Endothelial cell of umbilical vein (primary cell): ENCODE measurements around the gene HLA-DQA1. TPM values are rescaled to one million over a fixed set of nuclear protein-coding genes. Genes with fewer than 3 reads are reported as not detected.

Experiments used
- BruUV-seq: library from RNA; stranded (reverse); fragments of 400-500 nt; replicated peaks from 2 replicates; lab custom pipeline; 2021; lab: Mats Ljungman, UMichigan
- CTCF ChIA-PET: fragments of 300-600, 350-600 bp; sonication (Branson Sonifier 250); formaldehyde crosslinking; loops from one replicate; lab custom pipeline; 2021; ENCODE audit warnings: antibody characterized with exemption, inconsistent platforms; lab: Charles Lee
- POLR2A ChIA-PET: fragments of 300-600, 350-600 bp; sonication (Branson Sonifier 250); formaldehyde crosslinking; loops from one replicate; lab custom pipeline; 2021; ENCODE audit warnings: antibody characterized with exemption, inconsistent platforms; lab: Charles Lee
- DNase-seq: peaks from one replicate; pipeline ENCODE4 v3.0.0-alpha.2; 2011; ENCODE audit warnings: low read depth, low spot score
- FAIRE-seq: peaks from 2 replicates; lab custom pipeline; 2011; peaks lifted over from hg19 to GRCh38; lab: Jason Lieb, UNC
- H2AFZ ChIP-seq: 2 replicates; pipeline ENCODE4 v1.6.0; 2012; ENCODE audit warnings: low read depth, low read length, control low read depth, inconsistent platforms
- H3K27ac ChIP-seq: 2 replicates; pipeline ENCODE4 v1.5.1; 2011; ENCODE audit warnings: low read depth, mild to moderate bottlenecking, control low read depth, low read length, moderate library complexity; ENCODE audit not compliant: insufficient read depth
- H3K27me3 ChIP-seq, 2 experiments: 2 replicates each; pipeline versions ENCODE4 v1.6.0 to v1.6.1; 2011; ENCODE audit warnings: low read length in 2 of 2, mixed read lengths in 1 of 2; ENCODE audit not compliant: control insufficient read depth in 2 of 2, insufficient read depth in 2 of 2
- H3K36me3 ChIP-seq, 2 experiments: 2 replicates in 1 of 2; 3 replicates in 1 of 2; pipeline ENCODE4 v1.5.1; 2011; ENCODE audit warnings: low read length in 2 of 2, mild to moderate bottlenecking in 1 of 2, moderate library complexity in 1 of 2; ENCODE audit not compliant: control insufficient read depth in 2 of 2, insufficient read depth in 2 of 2; ENCODE audit errors: extremely low read depth in 1 of 2
- H3K4me1 ChIP-seq: 3 replicates; pipeline ENCODE4 v1.5.1; 2011; ENCODE audit warnings: mild to moderate bottlenecking, low read length; ENCODE audit not compliant: control insufficient read depth, insufficient read depth; ENCODE audit errors: extremely low read depth
- H3K4me2 ChIP-seq: 2 replicates; pipeline ENCODE4 v1.6.1; 2011; ENCODE audit warnings: low read length, control low read depth, mixed read lengths; ENCODE audit not compliant: insufficient read depth
- H3K4me3 ChIP-seq, 3 experiments: fragments of 200-600 bp in 1 of 3; sonication (generic), shearing (Covaris generic) in 1 of 3; replicated peaks in 1 of 3; 2 replicates each; pipeline ENCODE4 v1.5.1; 2011 to 2016; ENCODE audit warnings: control low read depth in 3 of 3, low read length in 3 of 3, mild to moderate bottlenecking in 2 of 3, inconsistent platforms in 1 of 3, low read depth in 1 of 3, moderate library complexity in 1 of 3; ENCODE audit not compliant: insufficient read depth in 1 of 3
- H3K79me2 ChIP-seq: 2 replicates; pipeline ENCODE4 v1.6.0; 2012; ENCODE audit warnings: low read length, inconsistent platforms; ENCODE audit not compliant: control insufficient read depth, insufficient read depth
- H3K9ac ChIP-seq: replicated peaks from 2 replicates; pipeline ENCODE3; 2011; ENCODE audit warnings: low read length, control low read depth; ENCODE audit not compliant: insufficient read depth; ENCODE audit errors: extremely low read depth
- H3K9me1 ChIP-seq: replicated peaks from 3 replicates; pipeline ENCODE4 v1.6.0; 2011; ENCODE audit warnings: mild to moderate bottlenecking, low read length; ENCODE audit not compliant: control insufficient read depth, insufficient read depth; ENCODE audit errors: extremely low read depth
- H3K9me3 ChIP-seq: replicated peaks from 2 replicates; pipeline ENCODE4 v1.5.1; 2012; ENCODE audit warnings: low read length, inconsistent platforms; ENCODE audit not compliant: control insufficient read depth, insufficient read depth
- H4K20me1 ChIP-seq: replicated peaks from 2 replicates; pipeline ENCODE3; 2011; ENCODE audit warnings: mild to moderate bottlenecking, low read length; ENCODE audit not compliant: control insufficient read depth, insufficient read depth; ENCODE audit errors: extremely low read depth
- EZH2 ChIP-seq: IDR thresholded peaks from 2 replicates; pipeline ENCODE4 v1.6.1; 2012; ENCODE audit warnings: borderline replicate concordance, low read depth, mild to moderate bottlenecking, moderate library complexity, low read length, inconsistent platforms; ENCODE audit not compliant: severe bottlenecking
- FOS ChIP-seq: IDR thresholded peaks from 2 replicates; pipeline ENCODE4 v1.6.1; 2011; ENCODE audit warnings: mild to moderate bottlenecking, low read length, moderate library complexity, borderline replicate concordance; ENCODE audit not compliant: insufficient read depth
- GATA2 ChIP-seq: IDR thresholded peaks from 2 replicates; pipeline ENCODE4 v1.7.0; 2011; ENCODE audit warnings: low read depth, mild to moderate bottlenecking, moderate library complexity, mixed read lengths, low read length; ENCODE audit not compliant: insufficient read length, insufficient read depth
- JUN ChIP-seq: IDR thresholded peaks from 2 replicates; pipeline ENCODE4 v1.6.1; 2011; ENCODE audit warnings: borderline replicate concordance, low read depth; ENCODE audit not compliant: insufficient read length, insufficient read depth
- MYC ChIP-seq: IDR thresholded peaks from one replicate; pipeline ENCODE4 v1.6.1; 2011; ENCODE audit warnings: mild to moderate bottlenecking, low read depth, low read length
- POLR2A ChIP-seq: IDR thresholded peaks from 2 replicates; pipeline ENCODE4 v1.6.1; 2012; ENCODE audit warnings: low read depth, mild to moderate bottlenecking, control low read depth, low read length
- POLR2AphosphoS5 ChIP-seq: IDR thresholded peaks from 2 replicates; pipeline ENCODE4 v1.6.1; 2012; ENCODE audit warnings: low read depth, mild to moderate bottlenecking, control low read depth, low read length, moderate library complexity; ENCODE audit not compliant: insufficient read depth
- dilution Hi-C: fragments of 300-500 bp; cut with MboI; formaldehyde crosslinking; loops from one replicate; pipeline ENCODE4 v1.15.0; 2019; ENCODE audit warnings: low sequenced_read_pairs; ENCODE audit not compliant: extremely low pct_ligation_motif_present
- intact Hi-C: fragments of 100-400 bp; cut with micrococcal nuclease; formaldehyde crosslinking; loops from one replicate; pipeline ENCODE4 v1.10.0; 2022
- polyA plus RNA-seq, 4 experiments: library from polyadenylated mRNA; depleted of rRNA in 3 of 4; stranded (reverse) in 3 of 4; unstranded in 1 of 4; fragments of >200 nt; gene quantifications; 2 replicates each; pipeline versions ENCODE4 v1.2.1 to v1.2.3, GENCODE V29; 2011 to 2012; ENCODE audit warnings: missing spikeins in 1 of 4
- total RNA-seq: library from RNA; stranded (reverse); gene quantifications from 2 replicates; pipeline ENCODE4 v1.2.3, GENCODE V29; 2021
- TF ChIP-seq, protein P1 (sequence below), 2 donors: IDR thresholded peaks; 1 replicate in 1 of 2; 2 replicates in 1 of 2; pipeline ENCODE4 v1.5.1; 2011; ENCODE audit warnings: low read length in 2 of 2, mild to moderate bottlenecking in 2 of 2, moderate library complexity in 2 of 2, control low read depth in 1 of 2, inconsistent platforms in 1 of 2, low read depth in 1 of 2; ENCODE audit not compliant: insufficient read depth in 1 of 2; ENCODE audit errors: extremely low read depth in 1 of 2
- TF ChIP-seq, protein P2 (sequence below): IDR thresholded peaks from 2 replicates; pipeline ENCODE4 v1.6.1; 2011; ENCODE audit not compliant: insufficient read depth, insufficient read length

Gene HLA-DQA1
- total and polyA plus RNA-seq, 2 donors (not counting 3 experiments of a cell fraction or from before 2014, with no cell fraction given) = not detected

DNA sequence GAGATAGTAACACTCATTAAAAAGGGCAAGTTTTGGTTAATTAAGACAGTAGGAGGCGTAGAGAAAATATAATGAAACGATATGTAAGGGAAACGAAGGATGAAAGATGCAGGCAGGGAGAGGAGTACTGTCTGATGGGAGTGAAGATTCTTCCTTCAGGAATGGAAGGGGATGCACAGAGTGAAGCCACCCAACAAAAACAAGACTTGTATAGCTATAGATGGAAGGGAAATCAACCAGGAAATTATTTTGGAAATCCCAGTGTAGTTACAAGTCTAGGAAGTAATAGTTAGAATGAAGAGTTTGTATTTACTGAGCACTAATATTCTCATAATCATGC lies 27.8 kb upstream of the HLA-DQA1 start:
- no peak overlapping the region for H3K4me3 ChIP-seq
- dilution Hi-C loops (no loop called here), intact Hi-C loops (no loop called here)
- no peaks in the 10 kb centered on the region for H3K79me2 ChIP-seq
- H3K4me1 ChIP-seq = no peaks in the 10 kb centered on the region
- ChIA-PET POLR2A (no interaction called here), CTCF (interaction anchor here (1.2 kb wide), 1 partner anchor 13 kb away, joined by 5 read pairs; no protein-coding TSS in a partner anchor)
- peaks cover 0 to 8% of the 10 kb centered on the region in 2 experiments for H3K27me3 ChIP-seq
- no peak overlapping the region for H3K4me2 ChIP-seq
- H4K20me1 ChIP-seq = no peaks in the 10 kb centered on the region
- FAIRE-seq = no peak
- no peak overlapping the region for H3K9ac ChIP-seq
- TF ChIP-seq EZH2 (no peak), POLR2A (no peak), GATA2 (no peak), JUN (no peak), POLR2AphosphoS5 (no peak), FOS (no peak), MYC (no peak)
- TF ChIP-seq, protein P1, sequence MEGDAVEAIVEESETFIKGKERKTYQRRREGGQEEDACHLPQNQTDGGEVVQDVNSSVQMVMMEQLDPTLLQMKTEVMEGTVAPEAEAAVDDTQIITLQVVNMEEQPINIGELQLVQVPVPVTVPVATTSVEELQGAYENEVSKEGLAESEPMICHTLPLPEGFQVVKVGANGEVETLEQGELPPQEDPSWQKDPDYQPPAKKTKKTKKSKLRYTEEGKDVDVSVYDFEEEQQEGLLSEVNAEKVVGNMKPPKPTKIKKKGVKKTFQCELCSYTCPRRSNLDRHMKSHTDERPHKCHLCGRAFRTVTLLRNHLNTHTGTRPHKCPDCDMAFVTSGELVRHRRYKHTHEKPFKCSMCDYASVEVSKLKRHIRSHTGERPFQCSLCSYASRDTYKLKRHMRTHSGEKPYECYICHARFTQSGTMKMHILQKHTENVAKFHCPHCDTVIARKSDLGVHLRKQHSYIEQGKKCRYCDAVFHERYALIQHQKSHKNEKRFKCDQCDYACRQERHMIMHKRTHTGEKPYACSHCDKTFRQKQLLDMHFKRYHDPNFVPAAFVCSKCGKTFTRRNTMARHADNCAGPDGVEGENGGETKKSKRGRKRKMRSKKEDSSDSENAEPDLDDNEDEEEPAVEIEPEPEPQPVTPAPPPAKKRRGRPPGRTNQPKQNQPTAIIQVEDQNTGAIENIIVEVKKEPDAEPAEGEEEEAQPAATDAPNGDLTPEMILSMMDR (IDR thresholded peaks at IDR 0.05; ENCODE audit: extremely low read depth in 1 of 2, insufficient read depth in 1 of 2, low read depth in 1 of 2, low read length in 2 of 2) = no peak
- TF ChIP-seq, protein P2, sequence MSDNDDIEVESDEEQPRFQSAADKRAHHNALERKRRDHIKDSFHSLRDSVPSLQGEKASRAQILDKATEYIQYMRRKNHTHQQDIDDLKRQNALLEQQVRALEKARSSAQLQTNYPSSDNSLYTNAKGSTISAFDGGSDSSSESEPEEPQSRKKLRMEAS = no peak
- no peak overlapping the region for H2AFZ ChIP-seq
- no peaks in the 10 kb centered on the region for H3K36me3 ChIP-seq
- H3K9me3 ChIP-seq = no peaks in the 10 kb centered on the region
- H3K9me1 ChIP-seq = no peaks in the 10 kb centered on the region
- no peak overlapping the region for H3K27ac ChIP-seq
- no TSS peak for BruUV-seq
- no peak for DNase-seq
